Tibial nerve (tissue), 4 donors: ENCODE measurements around the gene BEAN1. TPM values are rescaled to one million over a fixed set of nuclear protein-coding genes. Genes with fewer than 3 reads are reported as not detected.

Source experiments
- DNase-seq, 2 donors: peaks; one replicate each; pipeline ENCODE4 v3.0.0-alpha.2; 2019; ENCODE audit warnings: low spot score in 2 of 2
- H3K27ac ChIP-seq, 4 donors: fragments of 200-600 bp; sonication (generic) in 3 of 4; one replicate each; pipeline ENCODE4 v1.5.1; 2017 to 2019; ENCODE audit warnings: mild to moderate bottlenecking in 1 of 4
- H3K27me3 ChIP-seq, 2 donors: fragments of 200-600 bp; sonication (generic) in 1 of 2; one replicate each; pipeline versions ENCODE4 v1.5.1 to v1.6.0; 2017 to 2019
- H3K36me3 ChIP-seq, 3 donors: fragments of 200-600 bp; sonication (generic); one replicate each; pipeline ENCODE4 v1.5.1; 2018 to 2019
- H3K4me1 ChIP-seq, 4 donors: fragments of 200-600 bp; sonication (generic) in 3 of 4; one replicate each; pipeline ENCODE4 v1.5.1; 2017 to 2019
- H3K4me3 ChIP-seq, 4 donors: fragments of 200-600 bp; sonication (generic) in 3 of 4; one replicate each; pipeline ENCODE4 v1.5.1; 2017 to 2019; ENCODE audit warnings: mild to moderate bottlenecking in 1 of 4, moderate library complexity in 1 of 4
- H3K9me3 ChIP-seq, 4 donors: fragments of 200-600 bp; sonication (generic) in 3 of 4; one replicate each; pipeline ENCODE4 v1.5.1; 2017 to 2019
- EP300 ChIP-seq, 2 donors: sonication (generic); formaldehyde crosslinking; IDR thresholded peaks; one replicate each; pipeline ENCODE4 v1.6.1; 2017; ENCODE audit warnings: antibody characterized with exemption in 2 of 2, mild to moderate bottlenecking in 1 of 2
- POLR2A ChIP-seq, 2 donors: fragments of 450-650 bp; IDR thresholded peaks; one replicate each; pipeline ENCODE4 v1.6.1; 2017; ENCODE audit warnings: antibody characterized with exemption in 2 of 2, mild to moderate bottlenecking in 2 of 2, moderate library complexity in 2 of 2
- WGBS, 2 donors: methylation state at CpG; one replicate each; pipeline ENCODE4 v1.1.5; 2018; 5-methylcytosine and 5-hydroxymethylcytosine counted together
- total RNA-seq, 4 donors: library from RNA; depleted of rRNA; stranded (reverse); fragments of >200 nt; gene quantifications; one replicate each; pipeline ENCODE4 v1.1.0, GENCODE V29; 2016
- TF ChIP-seq, protein P1 (sequence below), 5 experiments: fragments of 200-600 bp in 3 of 5; fragments of 450-650 bp in 2 of 5; sonication (generic) in 3 of 5; IDR thresholded peaks; one replicate each; pipeline ENCODE4 v1.5.1; 2016 to 2019; ENCODE audit warnings: antibody characterized with exemption in 5 of 5, mild to moderate bottlenecking in 3 of 5, moderate library complexity in 2 of 5

Gene BEAN1
- total RNA-seq, 4 donors from 2014 or later, result 0.21 to 1.4 (median 0.30) TPM; not detected in 1

DNA sequence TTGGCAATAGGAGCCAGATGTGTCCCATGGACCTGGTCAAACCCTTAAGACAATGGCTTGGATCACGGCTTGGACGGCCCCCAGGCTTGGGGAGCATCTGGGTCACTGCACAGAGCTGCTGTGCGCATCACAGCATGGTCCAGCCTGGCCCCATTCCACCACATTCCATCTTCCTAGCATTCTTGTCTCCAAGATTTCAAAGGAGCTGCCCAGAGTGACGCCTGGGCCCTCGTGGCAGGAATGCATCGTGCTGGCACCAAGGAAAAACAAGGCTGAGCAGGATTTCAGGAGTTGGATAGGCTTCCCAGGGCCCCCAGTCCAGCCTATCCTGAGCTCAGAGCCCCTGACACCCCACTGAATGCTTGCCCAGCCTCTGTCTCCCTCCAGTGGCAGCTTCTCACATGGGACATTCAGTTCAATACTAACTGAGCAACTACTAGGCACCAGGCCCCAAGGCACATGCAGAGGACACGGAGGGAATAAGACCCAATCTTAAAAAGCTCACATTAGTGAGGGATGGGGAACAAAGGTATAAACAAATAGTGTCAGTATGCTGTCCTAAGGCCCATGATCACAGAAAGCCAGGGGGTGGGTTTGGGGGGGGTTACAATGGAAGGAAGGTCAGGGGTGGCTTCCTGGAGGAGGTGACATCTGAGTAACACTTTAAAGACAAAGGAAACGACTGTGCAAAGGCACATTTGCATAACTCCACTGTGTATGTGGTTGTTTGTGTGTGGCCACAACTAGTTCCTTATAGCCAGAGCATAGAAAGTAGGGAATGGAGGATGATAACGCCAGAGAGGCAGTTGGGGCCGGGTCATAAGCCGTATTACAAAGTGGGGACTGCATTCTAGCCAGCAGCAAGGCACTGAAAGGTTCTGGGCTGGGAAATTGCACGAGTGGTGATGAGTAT, 88.8 kb downstream of the BEAN1 start:
- H3K4me3 ChIP-seq, result no peak overlapping the region
- TF ChIP-seq, protein P1, sequence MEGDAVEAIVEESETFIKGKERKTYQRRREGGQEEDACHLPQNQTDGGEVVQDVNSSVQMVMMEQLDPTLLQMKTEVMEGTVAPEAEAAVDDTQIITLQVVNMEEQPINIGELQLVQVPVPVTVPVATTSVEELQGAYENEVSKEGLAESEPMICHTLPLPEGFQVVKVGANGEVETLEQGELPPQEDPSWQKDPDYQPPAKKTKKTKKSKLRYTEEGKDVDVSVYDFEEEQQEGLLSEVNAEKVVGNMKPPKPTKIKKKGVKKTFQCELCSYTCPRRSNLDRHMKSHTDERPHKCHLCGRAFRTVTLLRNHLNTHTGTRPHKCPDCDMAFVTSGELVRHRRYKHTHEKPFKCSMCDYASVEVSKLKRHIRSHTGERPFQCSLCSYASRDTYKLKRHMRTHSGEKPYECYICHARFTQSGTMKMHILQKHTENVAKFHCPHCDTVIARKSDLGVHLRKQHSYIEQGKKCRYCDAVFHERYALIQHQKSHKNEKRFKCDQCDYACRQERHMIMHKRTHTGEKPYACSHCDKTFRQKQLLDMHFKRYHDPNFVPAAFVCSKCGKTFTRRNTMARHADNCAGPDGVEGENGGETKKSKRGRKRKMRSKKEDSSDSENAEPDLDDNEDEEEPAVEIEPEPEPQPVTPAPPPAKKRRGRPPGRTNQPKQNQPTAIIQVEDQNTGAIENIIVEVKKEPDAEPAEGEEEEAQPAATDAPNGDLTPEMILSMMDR (IDR thresholded peaks at IDR 0.05), result peak in 4 of 5 experiments; percentile 20 to 57 (median 48)
- TF ChIP-seq POLR2A (IDR thresholded peaks at IDR 0.05), result no peak
- no peak for TF ChIP-seq EP300 (IDR thresholded peaks at IDR 0.05)
- peaks cover 15 to 87% (median 67%) of the 10 kb centered on the region in 4 donors for H3K4me1 ChIP-seq
- H3K36me3 ChIP-seq, result peaks cover 0 to 9% (median 0%) of the 10 kb centered on the region in 3 donors
- no peaks in the 10 kb centered on the region for H3K9me3 ChIP-seq
- WGBS, 2 donors, result 33 to 35% methylated on average over 12 of the region's 12 CpGs
- peak overlapping the region; percentile 87 to 99 (median 98) for H3K27ac ChIP-seq
- no peaks in the 10 kb centered on the region for H3K27me3 ChIP-seq
- DNase-seq, result no peak

DNA sequence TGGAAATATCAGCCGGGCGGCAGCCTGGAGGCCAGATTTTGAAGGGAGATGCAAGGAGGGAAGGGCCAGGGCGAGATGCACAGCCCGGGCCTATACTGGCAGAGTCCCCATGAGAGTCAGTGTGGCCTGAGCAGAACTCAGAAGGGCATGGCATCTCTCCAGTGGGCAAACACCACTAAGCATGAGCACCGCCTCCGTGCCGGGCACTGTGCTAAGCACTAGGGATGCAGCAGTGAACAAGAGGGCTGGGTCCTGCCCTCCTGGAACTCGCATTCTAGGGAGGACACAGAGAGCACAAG, 89.4 kb downstream of the BEAN1 start:
- Histone ChIP-seq H3K27me3 (no peaks in the 10 kb centered on the region), H3K36me3 (peaks cover 0 to 9% (median 0%) of the 10 kb centered on the region in 3 donors), H3K4me1 (peaks cover 15 to 87% (median 67%) of the 10 kb centered on the region in 4 donors), H3K4me3 (no peak overlapping the region), H3K27ac (peak overlapping the region; percentile 87 to 99 (median 98)), H3K9me3 (no peaks in the 10 kb centered on the region)
- TF ChIP-seq POLR2A (IDR thresholded peaks at IDR 0.05) (no peak), EP300 (IDR thresholded peaks at IDR 0.05) (no peak)
- TF ChIP-seq, protein P1 (IDR thresholded peaks at IDR 0.05), result no peak
- no peak for DNase-seq
- 2 to 3% methylated on average over 8 of the region's 8 CpGs for WGBS, 2 donors

DNA sequence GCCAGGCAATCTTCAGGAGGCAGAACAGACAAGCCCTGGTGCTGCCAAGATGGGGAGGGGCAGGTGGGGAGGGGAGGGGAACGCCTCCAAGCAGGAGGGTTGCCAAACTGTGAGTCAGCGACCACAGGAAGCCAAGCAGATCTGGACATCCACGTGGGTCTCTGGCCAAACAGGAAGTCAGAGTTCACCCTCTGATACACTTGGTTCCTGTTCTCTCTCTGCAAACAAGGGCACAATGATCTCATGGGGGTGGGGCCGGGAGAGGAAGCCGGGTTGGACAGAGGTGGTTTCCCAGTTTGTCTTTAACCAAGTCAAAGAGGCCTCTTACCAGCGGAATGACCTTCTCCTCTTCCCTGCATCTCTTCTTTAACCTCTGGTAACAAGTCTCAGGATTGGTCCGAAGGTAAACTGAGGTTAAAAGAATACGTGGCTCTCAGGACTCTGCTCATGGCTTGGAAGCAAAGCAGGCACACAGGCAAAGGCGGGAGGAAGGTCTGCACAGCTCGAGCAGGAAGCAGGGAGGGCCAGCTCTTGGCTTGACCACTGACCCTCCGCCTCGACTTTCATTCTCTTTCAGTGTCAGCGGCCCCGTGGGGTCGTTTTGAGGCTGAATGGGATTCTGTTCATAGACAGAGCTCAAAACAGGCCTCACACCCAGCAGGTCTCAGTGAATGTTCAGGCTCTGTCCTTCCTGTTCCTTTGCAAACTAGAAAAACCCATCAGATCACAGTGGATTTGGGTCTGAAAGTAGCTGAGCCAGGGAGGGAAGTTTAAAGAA, 89.9 kb downstream of the BEAN1 start:
- DNase-seq, result peak; percentile 94 to 99
- H3K4me1 ChIP-seq, result peaks cover 15 to 87% (median 67%) of the 10 kb centered on the region in 4 donors
- no peaks in the 10 kb centered on the region for H3K27me3 ChIP-seq
- peak overlapping the region; percentile 87 to 99 (median 98) for H3K27ac ChIP-seq
- peaks cover 0 to 9% (median 0%) of the 10 kb centered on the region in 3 donors for H3K36me3 ChIP-seq
- TF ChIP-seq POLR2A (IDR thresholded peaks at IDR 0.05), result peak in 1 of 2 donors; percentile 66
- peak; percentile 95 to 98 for TF ChIP-seq EP300 (IDR thresholded peaks at IDR 0.05)
- TF ChIP-seq, protein P1 (IDR thresholded peaks at IDR 0.05), result no peak
- H3K4me3 ChIP-seq, result peak overlapping the region; percentile 5 to 41 (median 24)
- 1 to 4% methylated on average over 15 of the region's 15 CpGs for WGBS, 2 donors
- H3K9me3 ChIP-seq, result no peaks in the 10 kb centered on the region

DNA sequence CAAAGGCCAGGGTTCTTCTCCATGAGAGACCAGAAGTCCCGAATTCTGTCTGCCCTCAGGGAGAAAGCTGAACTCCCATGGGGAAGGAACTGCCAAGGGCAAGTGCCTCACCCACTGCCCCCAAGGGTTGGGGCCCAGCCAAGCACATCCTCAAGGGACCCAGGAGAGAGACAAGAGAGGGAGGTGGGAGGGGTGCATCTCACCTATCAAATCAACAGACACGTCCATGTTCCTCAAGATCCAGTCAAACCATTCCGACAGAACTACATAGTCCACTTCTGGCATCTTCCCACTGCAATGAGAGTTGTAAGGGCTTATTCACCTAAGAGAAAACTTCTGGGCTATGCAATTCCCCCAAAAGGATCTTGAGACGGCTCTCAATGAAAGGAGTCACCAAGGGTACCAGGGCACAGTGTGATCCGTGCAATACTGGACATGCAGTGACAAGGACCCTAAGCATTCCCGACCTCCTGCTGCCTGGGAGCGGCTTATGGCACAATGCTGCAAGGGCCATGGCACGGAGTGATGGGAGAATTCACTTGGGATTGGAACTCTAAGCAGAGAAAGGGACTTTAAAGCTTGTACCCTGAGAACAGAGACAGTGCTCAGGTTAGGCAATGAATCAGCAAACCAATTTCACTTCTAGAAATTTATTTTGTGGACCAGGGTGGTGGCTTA, 90.6 kb downstream of the BEAN1 start:
- no peak for TF ChIP-seq EP300 (IDR thresholded peaks at IDR 0.05)
- no peak for TF ChIP-seq POLR2A (IDR thresholded peaks at IDR 0.05)
- TF ChIP-seq, protein P1 (IDR thresholded peaks at IDR 0.05), result no peak
- H3K36me3 ChIP-seq, result peaks cover 0 to 9% (median 0%) of the 10 kb centered on the region in 3 donors
- peak overlapping the region in 3 of 4 donors; percentile 5 to 41 (median 25) for H3K4me3 ChIP-seq
- H3K27me3 ChIP-seq, result no peaks in the 10 kb centered on the region
- WGBS, 2 donors, result 56 to 64% methylated on average over 8 of the region's 8 CpGs
- no peak for DNase-seq
- H3K27ac ChIP-seq, result peak overlapping the region; percentile 87 to 99 (median 98)
- H3K9me3 ChIP-seq, result no peaks in the 10 kb centered on the region
- peaks cover 15 to 87% (median 64%) of the 10 kb centered on the region in 4 donors for H3K4me1 ChIP-seq
